Measurements from ENCODE around the gene AP2S1.

Gene AP2S1

GRCh38 chr19:46789371-46789770 is 61.3 kb downstream of the AP2S1 start:
- Mint-ChIP-seq H3K4me1 (ENCODE audit: low read depth) (peaks cover 31% of the 10 kb centered on the region), H3K27ac (no peak overlapping the region), H3K36me3 (ENCODE audit: low read depth) (peaks cover 31% of the 10 kb centered on the region), H3K27me3 (peaks cover 8% of the 10 kb centered on the region), H3K9me3 (no peaks in the 10 kb centered on the region), H3K4me3 (no peak overlapping the region)
- intact Hi-C loops (cut with micrococcal nuclease) = loop anchor here (2.0 kb wide), 1 partner anchor 35 kb away; no protein-coding TSS in a partner anchor

- no peak overlapping the region for H3K27ac Mint-ChIP-seq
- peaks cover 8% of the 10 kb centered on the region for H3K27me3 Mint-ChIP-seq
- intact Hi-C loops (cut with micrococcal nuclease) = loop anchor here (2.0 kb wide), 1 partner anchor 36 kb away; no protein-coding TSS in a partner anchor
- no peak overlapping the region for H3K4me3 Mint-ChIP-seq
- peaks cover 35% of the 10 kb centered on the region for H3K36me3 Mint-ChIP-seq (ENCODE audit: low read depth)
- no peaks in the 10 kb centered on the region for H3K9me3 Mint-ChIP-seq
- H3K4me1 Mint-ChIP-seq (ENCODE audit: low read depth) = peaks cover 35% of the 10 kb centered on the region
Measured at GRCh38 chr19:46788968-46789338, 61.7 kb downstream of the AP2S1 start.

GRCh38 chr19:46788262-46788967 is 62.2 kb downstream of the AP2S1 start, which contains the start of gene SLC1A5:
Gene SLC1A5, minus strand, starts transcription at chr19:46788594. Its CDS starts 629 bp downstream, at chr19:46787965.
- H3K27ac Mint-ChIP-seq = peak within 1 kb of the TSS; percentile 90
- peaks cover 7% of the 10 kb centered on the region for H3K27me3 Mint-ChIP-seq
- H3K9me3 Mint-ChIP-seq = no peaks in the 10 kb centered on the region
- peaks cover 40% of the 10 kb centered on the region for H3K36me3 Mint-ChIP-seq (ENCODE audit: low read depth)
- intact Hi-C loops (cut with micrococcal nuclease) = loop anchor here (2.0 kb wide), 1 partner anchor 36 kb away; no protein-coding TSS in a partner anchor
- peak within 1 kb of the TSS; percentile 85 for H3K4me3 Mint-ChIP-seq
- H3K4me1 Mint-ChIP-seq (ENCODE audit: low read depth) = peaks cover 41% of the 10 kb centered on the region
